ENCODE results near the gene OPRL1.

The OPRL1 gene

GRCh38 chr20:64056889-64057627, 22.8 kb upstream of the OPRL1 start:
- no peak for DNase-seq

GRCh38 chr20:64057628-64058498, 22.0 kb upstream of the OPRL1 start:
- no peak for DNase-seq

- DNase-seq: no peak
Measured at GRCh38 chr20:64058536-64058935, 21.3 kb upstream of the OPRL1 start.

GRCh38 chr20:64062276-64062595, 17.6 kb upstream of the OPRL1 start:
- DNase-seq: no peak

GRCh38 chr20:64062596-64063388, 17.1 kb upstream of the OPRL1 start, which contains the start of gene TCEA2:
TCEA2 (plus strand) TSS chr20:64063198; CDS start chr20:64063313, 115 bp downstream.
- peak; percentile 77 for DNase-seq

- no peak for DNase-seq
Measured at GRCh38 chr20:64063389-64064144, 16.3 kb upstream of the OPRL1 start.

- no peak for DNase-seq
Measured at GRCh38 chr20:64064145-64064698, 15.7 kb upstream of the OPRL1 start.

- DNase-seq: no peak
Measured at GRCh38 chr20:64065062-64065973, 14.6 kb upstream of the OPRL1 start.

- DNase-seq: no peak
Measured at GRCh38 chr20:64065974-64066343, 13.9 kb upstream of the OPRL1 start.

GRCh38 chr20:64067005-64067632, 12.8 kb upstream of the OPRL1 start:
- no peak for DNase-seq

GRCh38 chr20:64067733-64068307, 12.1 kb upstream of the OPRL1 start:
- no peak for DNase-seq

- DNase-seq: no peak
Measured at GRCh38 chr20:64068386-64069208, 11.3 kb upstream of the OPRL1 start.

- DNase-seq: no peak
Measured at GRCh38 chr20:64069209-64069613, 10.7 kb upstream of the OPRL1 start.

GRCh38 chr20:64069614-64070243, 10.2 kb upstream of the OPRL1 start:
- no peak for DNase-seq

GRCh38 chr20:64070244-64070993, 9.5 kb upstream of the OPRL1 start:
- DNase-seq: no peak

GRCh38 chr20:64071341-64072332, 8.2 kb upstream of the OPRL1 start:
- no peak for DNase-seq
